Measurements from ENCODE around the gene ESD. TPM values are rescaled to one million over a fixed set of nuclear protein-coding genes. Genes with fewer than 3 reads are reported as not detected.

Gene ESD
- total RNA-seq, 1 experiment from 2014 or later, result 68.3 TPM

- ChIA-PET POLR2A (no interaction called here), CTCF (interaction anchor here (0.6 kb wide), 1 partner anchor 18 kb away, joined by 4 read pairs; no protein-coding TSS in a partner anchor)
- no TSS peak for BruUV-seq (replicated peaks)
- no peaks in the 10 kb centered on the region for H3K9me3 ChIP-seq (ENCODE audit: control insufficient read depth, insufficient read depth, low read depth, low read length)
- in situ Hi-C loops (cut with HindIII; ENCODE audit: low pct_unique_long_range_greater_than_20kb, low sequenced_read_pairs) (no loop called here), intact Hi-C loops (cut with micrococcal nuclease; ENCODE audit: unreplicated experiment) (no loop called here)
- no peak for ATAC-seq
- H3K27me3 ChIP-seq (ENCODE audit: control insufficient read depth, insufficient read depth, low read length), result no peaks in the 10 kb centered on the region
- TF ChIP-seq REST (IDR thresholded peaks at IDR 0.05; ENCODE audit: insufficient read depth in 1 of 2, low read depth in 2 of 2, low read length in 1 of 2) (no peak), POLR2AphosphoS5 (IDR thresholded peaks at IDR 0.05; ENCODE audit: low read depth, low read length) (no peak), SIN3A (IDR thresholded peaks at IDR 0.05; ENCODE audit: borderline replicate concordance, insufficient read depth, low read depth, low read length) (no peak), CTCF (IDR thresholded peaks at IDR 0.05) (no peak), TCF7L2 (IDR thresholded peaks at IDR 0.05; ENCODE audit: low read depth, low read length) (no peak)
- H3K36me3 ChIP-seq (ENCODE audit: control insufficient read depth, insufficient read depth, low read length), result no peaks in the 10 kb centered on the region
- H3K27ac ChIP-seq (ENCODE audit: low read length), result no peak overlapping the region
- H3K4me1 ChIP-seq (ENCODE audit: control insufficient read depth, insufficient read depth, low read length), result no peaks in the 10 kb centered on the region
- no peak overlapping the region for H3K4me3 ChIP-seq (ENCODE audit: low read depth in 2 of 2, low read length in 2 of 2)
- DNase-seq (ENCODE audit: low read depth, low spot score), result no peak
These were observed 51.3 kb downstream of the ESD start for GRCh38 chr13:46745706-46746105.

GRCh38 chr13:46745062-46745461 lies 51.9 kb downstream of the ESD start:
- Histone ChIP-seq H3K9me3 (ENCODE audit: control insufficient read depth, insufficient read depth, low read depth, low read length) (no peaks in the 10 kb centered on the region), H3K4me3 (ENCODE audit: low read depth in 2 of 2, low read length in 2 of 2) (no peak overlapping the region), H3K4me1 (ENCODE audit: control insufficient read depth, insufficient read depth, low read length) (no peaks in the 10 kb centered on the region), H3K27me3 (ENCODE audit: control insufficient read depth, insufficient read depth, low read length) (no peaks in the 10 kb centered on the region), H3K27ac (ENCODE audit: low read length) (no peak overlapping the region), H3K36me3 (ENCODE audit: control insufficient read depth, insufficient read depth, low read length) (no peaks in the 10 kb centered on the region)
- ATAC-seq (no peak), DNase-seq (ENCODE audit: low read depth, low spot score) (no peak)
- intact Hi-C loops (cut with micrococcal nuclease; ENCODE audit: unreplicated experiment) (no loop called here), in situ Hi-C loops (cut with HindIII; ENCODE audit: low pct_unique_long_range_greater_than_20kb, low sequenced_read_pairs) (no loop called here)
- CTCF ChIA-PET, result no interaction called here
- TF ChIP-seq SIN3A (IDR thresholded peaks at IDR 0.05; ENCODE audit: borderline replicate concordance, insufficient read depth, low read depth, low read length) (no peak), REST (IDR thresholded peaks at IDR 0.05; ENCODE audit: insufficient read depth in 1 of 2, low read depth in 2 of 2, low read length in 1 of 2) (no peak), TCF7L2 (IDR thresholded peaks at IDR 0.05; ENCODE audit: low read depth, low read length) (no peak), CTCF (IDR thresholded peaks at IDR 0.05) (no peak), POLR2AphosphoS5 (IDR thresholded peaks at IDR 0.05; ENCODE audit: low read depth, low read length) (no peak)
- POLR2A ChIA-PET, result no interaction called here
- no TSS peak for BruUV-seq (replicated peaks)
